Activated CD4-positive, alpha-beta T cell treated with anti-CD3 and anti-CD28 coated beads, Interleukin-2, amount 50 U/mL, for 48 hours (primary cell): ENCODE measurements around the gene KREMEN1.

Experiments
- DNase-seq, 2 experiments: peaks; one replicate each; pipeline ENCODE4 v3.0.0-alpha.2; 2020

KREMEN1 gene

GRCh38 chr22:29154364-29155048 lies 81.7 kb downstream of the KREMEN1 start:
- peak; percentile 77 to 80 for DNase-seq

- DNase-seq: no peak
Observed at GRCh38 chr22:29155966-29156365, 83.1 kb downstream of the KREMEN1 start.

DNA sequence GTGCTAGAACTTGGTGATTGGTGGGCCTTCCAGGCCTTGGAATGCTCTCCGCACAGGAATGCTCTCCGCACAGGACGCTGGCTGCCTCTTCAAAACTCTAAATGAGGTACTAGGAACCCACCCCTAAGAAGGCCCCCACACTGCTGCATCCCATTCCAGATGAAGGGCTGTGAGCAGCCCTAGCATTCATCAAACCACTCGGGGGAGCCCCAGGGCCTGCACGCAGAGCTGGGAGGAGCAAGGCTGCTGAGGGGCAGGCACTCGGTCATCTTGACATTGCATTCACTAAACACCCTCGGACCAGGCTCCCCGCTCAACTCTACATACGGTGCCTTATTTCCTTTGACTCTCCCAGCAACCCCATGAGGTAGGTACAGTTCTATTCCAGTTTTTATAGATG lies 83.7 kb downstream of the KREMEN1 start:
- no peak for DNase-seq

GRCh38 chr22:29157759-29158535 lies 85.1 kb downstream of the KREMEN1 start:
- DNase-seq: no peak

DNA sequence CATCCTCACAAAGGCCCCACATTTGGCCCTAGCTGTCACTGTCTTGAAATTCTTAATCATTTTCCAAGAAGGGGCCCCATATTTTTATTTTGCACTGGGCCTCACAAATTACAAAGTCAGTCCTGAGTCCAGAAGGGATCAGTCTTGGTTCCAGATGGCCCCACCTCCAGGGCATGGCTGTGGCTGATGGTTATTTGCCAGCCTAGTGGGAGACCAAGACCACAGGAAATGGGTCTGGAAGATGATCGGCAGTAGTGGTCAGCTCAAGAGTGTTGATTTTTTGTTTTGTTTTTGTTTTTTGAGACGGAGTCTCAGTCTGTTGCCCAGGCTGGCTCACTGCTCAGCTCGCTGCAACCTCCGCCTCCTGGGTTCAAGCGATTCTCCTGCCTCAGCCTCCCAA lies 85.7 kb downstream of the KREMEN1 start:
- DNase-seq: no peak

- no peak for DNase-seq
Observed at GRCh38 chr22:29163808-29164207, 91.0 kb downstream of the KREMEN1 start.

- no peak for DNase-seq
Observed at GRCh38 chr22:29165321-29166060, 92.7 kb downstream of the KREMEN1 start.

- DNase-seq: no peak
Observed at GRCh38 chr22:29166180-29166579, 93.3 kb downstream of the KREMEN1 start.

DNA sequence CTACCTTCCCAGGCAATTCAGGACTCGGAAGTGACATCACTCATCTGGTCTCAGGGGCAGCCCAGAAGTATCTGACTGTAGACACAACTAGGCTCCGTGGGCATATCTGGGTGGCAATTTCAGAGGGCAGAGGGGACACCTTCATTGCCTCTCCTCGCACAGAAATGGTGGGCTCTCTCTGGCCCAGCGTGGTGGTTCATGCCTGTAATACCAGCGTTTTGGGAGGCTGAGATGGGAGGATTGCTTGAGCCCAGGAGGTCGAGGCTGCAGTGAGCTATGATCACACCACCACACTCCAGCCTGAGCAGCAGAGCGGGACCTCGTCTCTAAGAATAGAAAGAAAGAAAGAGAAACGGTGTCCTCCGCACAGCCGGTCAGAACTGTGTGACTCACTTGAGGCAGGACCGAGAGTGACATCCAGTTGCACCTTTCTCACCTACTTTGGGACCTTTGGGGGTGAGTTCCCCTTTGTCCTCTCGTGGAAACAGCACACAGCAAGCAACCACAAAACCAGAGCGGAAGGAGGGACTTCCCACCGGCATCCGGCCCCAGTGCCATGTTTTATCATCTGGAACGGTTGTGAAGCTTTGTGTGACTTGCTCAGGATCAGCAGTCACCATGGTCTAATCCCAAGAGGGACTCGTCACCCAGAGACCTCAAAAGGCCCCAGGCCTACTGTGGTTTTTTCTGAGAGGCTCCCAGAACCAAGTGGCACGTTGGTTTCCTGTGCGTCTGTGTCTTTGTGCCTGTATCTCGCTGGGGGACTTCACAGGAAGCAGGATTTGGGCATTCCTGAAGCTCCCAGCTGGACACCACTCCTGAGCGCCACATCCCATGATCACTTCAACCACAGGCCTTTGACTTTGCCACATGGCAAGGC lies 94.4 kb downstream of the KREMEN1 start:
- DNase-seq: peak; percentile 69 to 79

- DNase-seq: no peak
Observed at GRCh38 chr22:29171721-29172120, 98.9 kb downstream of the KREMEN1 start.

DNA sequence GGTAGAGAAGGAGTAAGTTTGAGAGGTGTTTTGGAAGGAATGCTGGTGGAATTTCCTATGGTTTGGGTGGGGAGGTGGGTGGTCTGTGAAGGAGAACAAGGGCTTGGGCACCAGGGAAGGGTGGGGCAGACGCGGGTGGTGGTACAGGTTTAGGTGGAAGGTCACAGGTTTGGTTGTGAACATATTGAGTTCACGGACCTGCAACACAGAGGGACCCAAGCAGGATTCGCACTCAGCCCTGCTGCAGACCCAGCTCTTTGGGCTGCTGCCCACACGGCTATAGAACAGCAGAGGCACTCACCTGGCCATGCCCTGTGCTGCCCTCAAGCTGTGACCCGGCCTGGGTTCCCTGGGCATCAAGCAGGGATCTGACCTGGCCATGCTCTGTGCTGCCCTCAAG lies 99.4 kb downstream of the KREMEN1 start:
- DNase-seq: no peak

- DNase-seq: no peak
Observed at GRCh38 chr22:29175312-29175835, 102.5 kb downstream of the KREMEN1 start.

- no peak for DNase-seq
Observed at GRCh38 chr22:29183971-29184848, 111.4 kb downstream of the KREMEN1 start.

DNA sequence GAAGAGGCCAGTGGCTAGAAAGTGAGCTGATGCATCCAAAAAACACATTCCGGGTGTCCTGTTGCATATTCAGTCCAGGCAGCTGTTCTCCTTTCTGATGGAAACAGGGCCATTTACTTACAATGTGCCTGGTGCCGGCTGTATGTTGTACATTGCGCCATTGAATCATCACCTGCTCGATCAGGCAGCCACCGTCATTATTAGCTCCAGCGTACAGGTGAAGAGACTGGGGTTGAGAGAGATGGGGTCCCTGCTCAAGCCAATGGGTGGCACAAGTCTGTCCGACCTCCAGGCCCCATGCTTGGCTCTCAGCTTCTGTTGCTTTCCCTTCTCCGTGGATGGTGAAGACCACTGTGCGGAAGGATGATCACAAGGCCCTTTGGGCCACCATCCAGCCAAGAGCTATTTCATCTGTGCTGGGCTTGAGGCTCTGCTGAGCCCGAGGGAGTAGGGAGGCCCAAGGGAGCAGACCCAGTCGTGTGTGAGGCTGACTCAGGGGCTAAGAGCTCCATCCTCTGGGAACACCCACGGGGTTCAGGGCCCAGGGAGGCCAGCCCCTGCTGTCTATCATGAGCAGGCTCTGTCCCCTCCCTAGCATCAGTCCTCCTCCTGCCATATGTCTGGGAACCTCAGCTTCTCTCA lies 112.1 kb downstream of the KREMEN1 start:
- DNase-seq: no peak

DNA sequence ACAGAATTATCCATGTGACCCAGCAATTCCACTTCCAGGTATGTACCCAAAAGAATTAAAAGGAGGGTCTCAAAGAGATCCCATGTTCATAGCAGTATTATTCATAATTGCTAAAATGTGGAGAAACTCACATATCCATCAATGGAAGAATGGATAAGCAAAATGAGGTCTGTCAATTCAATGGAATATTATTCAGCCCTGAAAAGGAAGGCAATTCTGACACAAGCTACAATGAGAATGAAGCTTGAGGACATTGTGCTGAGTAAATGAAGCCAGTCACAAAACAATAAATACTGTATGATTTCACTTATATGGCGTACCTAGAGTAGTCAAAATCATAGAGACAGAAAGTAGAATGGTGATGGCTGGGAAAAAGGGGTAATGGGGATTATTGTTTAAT lies 113.5 kb downstream of the KREMEN1 start:
- no peak for DNase-seq

DNA sequence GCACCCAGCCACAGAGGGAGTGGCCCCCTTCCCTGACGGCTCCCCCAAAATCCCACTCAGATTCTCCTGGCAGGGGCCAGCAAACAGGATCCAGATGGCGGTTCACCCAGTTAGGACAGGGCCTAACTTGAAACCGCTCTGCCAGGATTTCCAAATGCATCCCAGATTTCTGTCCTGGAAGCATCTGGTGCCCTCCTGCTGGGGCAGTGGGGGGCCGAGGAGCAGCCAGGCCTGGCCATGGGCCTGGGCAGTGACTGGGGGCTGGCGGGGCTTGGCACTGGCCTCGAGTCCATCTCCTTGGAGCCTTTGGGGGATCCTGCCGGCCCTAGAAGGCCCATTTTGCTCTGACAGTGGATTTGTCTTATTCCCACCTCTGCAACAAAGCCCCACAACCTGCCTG lies 115.0 kb downstream of the KREMEN1 start:
- DNase-seq: no peak

GRCh38 chr22:29190051-29190450 lies 117.2 kb downstream of the KREMEN1 start:
- no peak for DNase-seq

DNA sequence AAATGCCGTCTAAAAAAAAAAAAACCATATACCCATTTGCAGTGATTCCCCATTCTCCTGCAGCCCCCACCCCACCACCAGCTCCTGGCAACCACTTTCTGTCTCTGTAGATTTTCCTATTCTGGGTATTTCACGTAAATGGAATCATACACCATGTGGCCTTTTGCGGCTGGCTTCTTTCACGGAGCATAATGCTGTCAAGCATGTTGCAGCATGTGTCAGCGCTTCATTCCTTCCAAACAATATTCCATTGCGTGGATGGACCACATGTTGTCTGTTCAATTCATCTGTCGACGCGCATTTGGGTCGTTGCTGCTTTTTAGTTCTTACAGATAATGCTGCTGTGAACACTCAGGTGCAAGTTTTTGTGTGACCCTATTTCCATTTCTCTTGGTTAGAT lies 118.1 kb downstream of the KREMEN1 start:
- DNase-seq: no peak

DNA sequence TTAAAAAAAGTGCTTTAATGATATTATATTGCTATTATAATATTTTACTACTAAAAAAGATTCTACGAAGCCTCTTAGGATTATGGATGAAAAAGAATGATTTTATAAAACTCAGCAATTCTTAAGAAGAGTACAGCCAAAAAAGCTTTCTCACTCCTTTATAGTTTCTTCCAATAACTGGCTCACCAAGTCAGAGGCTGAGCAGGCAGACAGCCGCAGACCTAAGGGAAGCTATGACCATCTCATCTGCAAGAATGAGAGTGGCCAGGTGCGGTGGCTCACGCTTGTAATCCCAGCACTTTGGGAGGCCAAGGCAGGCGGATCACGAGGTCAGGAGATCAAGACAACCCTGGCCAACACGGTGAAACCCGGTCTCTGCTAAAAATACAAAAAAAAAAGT lies 120.2 kb downstream of the KREMEN1 start:
- no peak for DNase-seq

GRCh38 chr22:29194184-29194583 lies 121.3 kb downstream of the KREMEN1 start:
- no peak for DNase-seq
